Neural progenitor cell (in vitro differentiated cells): ENCODE measurements around the gene PTDSS2. TPM values are rescaled to one million over a fixed set of nuclear protein-coding genes. Genes with fewer than 3 reads are reported as not detected.

Experiments
- DNase-seq: peaks from one replicate; pipeline ENCODE4 v3.0.0-alpha.2; 2016; ENCODE audit warnings: low spot score
- H2AFZ ChIP-seq: fragments of 200-600 bp; sonication (generic); replicated peaks from 2 replicates; pipeline ENCODE4 v1.6.1; 2016; ENCODE audit warnings: antibody characterized with exemption
- H3F3A ChIP-seq: fragments of 200-600 bp; sonication (generic); 2 replicates; pipeline ENCODE4 v1.6.1; 2016; ENCODE audit warnings: antibody characterized with exemption, low read depth
- H3K27ac ChIP-seq: fragments of 200-600 bp; sonication (generic); 2 replicates; pipeline ENCODE4 v1.5.1; 2016; ENCODE audit warnings: mild to moderate bottlenecking
- H3K27me3 ChIP-seq: fragments of 200-600 bp; sonication (generic); 2 replicates; pipeline ENCODE4 v1.6.1; 2016; ENCODE audit warnings: mild to moderate bottlenecking, moderate library complexity
- H3K36me3 ChIP-seq: fragments of 200-600 bp; sonication (generic); 2 replicates; pipeline ENCODE4 v1.5.1; 2016
- H3K4me1 ChIP-seq: fragments of 200-600 bp; sonication (generic); 2 replicates; pipeline ENCODE4 v1.6.1; 2016; ENCODE audit warnings: mixed run types
- H3K4me2 ChIP-seq: fragments of 200-600 bp; sonication (generic); 2 replicates; pipeline ENCODE4 v1.6.1; 2016
- H3K4me3 ChIP-seq: fragments of 200-600 bp; sonication (generic); 2 replicates; pipeline ENCODE4 v1.5.1; 2016
- H3K79me2 ChIP-seq: fragments of 200-600 bp; sonication (generic); 2 replicates; pipeline ENCODE4 v1.6.1; 2016; ENCODE audit warnings: low read depth
- H3K9ac ChIP-seq: fragments of 200-600 bp; sonication (generic); 2 replicates; pipeline ENCODE4 v1.6.1; 2016
- H3K9me3 ChIP-seq: fragments of 200-600 bp; sonication (generic); 2 replicates; pipeline ENCODE4 v1.5.1; 2016; ENCODE audit warnings: low read depth
- H4K20me1 ChIP-seq: fragments of 200-600 bp; sonication (generic); 2 replicates; pipeline ENCODE4 v1.6.1; 2016; ENCODE audit warnings: low read depth
- H3K27ac Mint-ChIP-seq: 3 replicates; pipeline ENCODE4 v1.8.0; 2021; ENCODE audit warnings: mixed read lengths
- H3K27me3 Mint-ChIP-seq: 2 replicates; pipeline ENCODE4 v1.8.0; 2022; ENCODE audit warnings: low read depth, mild to moderate bottlenecking, inconsistent platforms, moderate library complexity, mixed read lengths; ENCODE audit not compliant: insufficient read depth
- H3K36me3 Mint-ChIP-seq: 3 replicates; pipeline ENCODE4 v1.8.0; 2021; ENCODE audit warnings: mixed read lengths
- H3K4me1 Mint-ChIP-seq: 3 replicates; pipeline ENCODE4 v1.8.0; 2021; ENCODE audit warnings: mixed read lengths
- H3K4me3 Mint-ChIP-seq: 3 replicates; pipeline ENCODE4 v1.8.0; 2021; ENCODE audit warnings: mild to moderate bottlenecking, moderate library complexity, mixed read lengths
- H3K9me3 Mint-ChIP-seq: 3 replicates; pipeline ENCODE4 v1.8.0; 2020; ENCODE audit warnings: mixed read lengths
- CTCF ChIP-seq: fragments of 200-600 bp; sonication (generic); IDR thresholded peaks from 2 replicates; pipeline ENCODE4 v1.5.1; 2017; ENCODE audit warnings: antibody characterized with exemption, mild to moderate bottlenecking
- EZH2 ChIP-seq: fragments of 200-600 bp; sonication (generic); IDR thresholded peaks from 2 replicates; pipeline ENCODE4 v1.6.1; 2017; ENCODE audit warnings: antibody characterized with exemption, mild to moderate bottlenecking, moderate library complexity
- EZH2phosphoT487 ChIP-seq: fragments of 200-600 bp; sonication (generic); IDR thresholded peaks from 2 replicates; pipeline ENCODE4 v1.6.1; 2017; ENCODE audit warnings: antibody characterized with exemption
- total RNA-seq: library from RNA; depleted of rRNA; stranded (reverse); fragments of >200 nt; gene quantifications from 2 replicates; pipeline ENCODE4 v1.2.3, GENCODE V29; 2015; ENCODE audit warnings: low replicate concordance

The PTDSS2 gene
- total RNA-seq, 1 donor from 2014 or later, result 24.7 TPM

GRCh38 chr11:479311-479710, 29.2 kb downstream of the PTDSS2 start:
- H3K27ac Mint-ChIP-seq, result no peak overlapping the region
- no peak for DNase-seq

DNA sequence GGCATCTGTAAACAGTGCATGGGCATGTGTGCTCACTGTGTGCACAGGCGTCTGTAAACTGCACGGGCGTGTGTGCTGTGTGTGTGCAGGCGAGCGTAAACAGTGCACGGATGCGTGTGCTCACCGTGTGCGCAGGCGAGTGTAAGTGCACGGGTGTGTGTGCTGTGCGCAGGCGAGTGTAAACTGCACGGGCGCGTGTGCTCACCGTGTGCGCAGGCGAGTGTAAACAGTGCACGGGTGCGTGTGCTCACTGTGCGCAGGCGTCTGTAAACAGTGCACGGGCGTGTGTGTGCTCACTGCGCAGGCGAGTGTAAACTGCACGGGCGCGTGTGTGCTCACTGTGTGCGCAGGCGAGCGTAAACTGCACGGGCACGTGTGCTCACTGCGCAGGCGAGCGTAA, 34.5 kb downstream of the PTDSS2 start:
- Histone ChIP-seq H3K4me2 (no peak overlapping the region), H3K27me3 (no peaks in the 10 kb centered on the region), H3F3A (peaks cover 3% of the 10 kb centered on the region), H3K9me3 (no peaks in the 10 kb centered on the region), H3K9ac (no peak overlapping the region), H3K4me3 (no peak overlapping the region), H3K27ac (no peak overlapping the region), H4K20me1 (no peaks in the 10 kb centered on the region), H3K36me3 (no peaks in the 10 kb centered on the region), H3K79me2 (no peaks in the 10 kb centered on the region), H3K4me1 (no peaks in the 10 kb centered on the region), H2AFZ (no peak overlapping the region)
- peaks cover 14% of the 10 kb centered on the region for H3K9me3 Mint-ChIP-seq
- H3K4me1 Mint-ChIP-seq, result no peaks in the 10 kb centered on the region
- H3K27me3 Mint-ChIP-seq, result no peaks in the 10 kb centered on the region
- peaks cover 14% of the 10 kb centered on the region for H3K36me3 Mint-ChIP-seq
- no peak overlapping the region for H3K27ac Mint-ChIP-seq
- no peak for DNase-seq
- H3K4me3 Mint-ChIP-seq, result no peak overlapping the region
- TF ChIP-seq EZH2 (no peak), CTCF (no peak), EZH2phosphoT487 (no peak)

More at GRCh38 chr11:479311-479710, 29.2 kb downstream of the PTDSS2 start:
- Mint-ChIP-seq H3K4me3 (no peak overlapping the region), H3K4me1 (peaks cover 13% of the 10 kb centered on the region), H3K27me3 (no peaks in the 10 kb centered on the region), H3K9me3 (peaks cover 14% of the 10 kb centered on the region), H3K36me3 (peaks cover 14% of the 10 kb centered on the region)
- Histone ChIP-seq H4K20me1 (no peaks in the 10 kb centered on the region), H3F3A (peaks cover 3% of the 10 kb centered on the region), H2AFZ (no peak overlapping the region), H3K4me2 (no peak overlapping the region), H3K27me3 (no peaks in the 10 kb centered on the region), H3K79me2 (peaks cover 13% of the 10 kb centered on the region), H3K9ac (no peak overlapping the region), H3K4me3 (no peak overlapping the region), H3K27ac (no peak overlapping the region), H3K9me3 (no peaks in the 10 kb centered on the region), H3K36me3 (no peaks in the 10 kb centered on the region), H3K4me1 (no peaks in the 10 kb centered on the region)
- no peak for TF ChIP-seq EZH2phosphoT487
- no peak for TF ChIP-seq CTCF
- no peak for TF ChIP-seq EZH2

GRCh38 chr11:486189-486588, 36.1 kb downstream of the PTDSS2 start:
- Histone ChIP-seq H3K4me2 (no peak overlapping the region), H2AFZ (no peak overlapping the region), H3K9ac (no peak overlapping the region), H4K20me1 (no peaks in the 10 kb centered on the region), H3F3A (peaks cover 3% of the 10 kb centered on the region), H3K27me3 (no peaks in the 10 kb centered on the region), H3K27ac (no peak overlapping the region), H3K79me2 (no peaks in the 10 kb centered on the region), H3K4me3 (no peak overlapping the region), H3K4me1 (no peaks in the 10 kb centered on the region), H3K9me3 (no peaks in the 10 kb centered on the region), H3K36me3 (no peaks in the 10 kb centered on the region)
- no peak for DNase-seq
- no peaks in the 10 kb centered on the region for H3K4me1 Mint-ChIP-seq
- H3K4me3 Mint-ChIP-seq, result no peak overlapping the region
- no peaks in the 10 kb centered on the region for H3K27me3 Mint-ChIP-seq
- peaks cover 14% of the 10 kb centered on the region for H3K9me3 Mint-ChIP-seq
- TF ChIP-seq EZH2phosphoT487 (no peak), CTCF (no peak)
- H3K27ac Mint-ChIP-seq, result no peak overlapping the region
- peaks cover 11% of the 10 kb centered on the region for H3K36me3 Mint-ChIP-seq
